Mesenchymal stem cell (in vitro differentiated cells and primary cell): ENCODE results near the gene FRMD4A.

Experiments
- DNase-seq: peaks from one replicate; pipeline ENCODE4 v3.0.0-alpha.2; 2013
- H2AFZ ChIP-seq: one replicate; pipeline ENCODE4 v1.6.1; 2013; ENCODE audit warnings: low read depth, mild to moderate bottlenecking, control low read depth, inconsistent platforms, low read length, moderate library complexity
- H2AK5ac ChIP-seq: 2 replicates; pipeline ENCODE4 v1.6.1; 2013; ENCODE audit warnings: low read length, moderate library complexity, mild to moderate bottlenecking, inconsistent platforms; ENCODE audit not compliant: severe bottlenecking
- H2BK120ac ChIP-seq: one replicate; pipeline ENCODE4 v1.6.1; 2013; ENCODE audit warnings: low read depth, mild to moderate bottlenecking, inconsistent platforms, low read length, moderate library complexity
- H2BK12ac ChIP-seq, 2 experiments: one replicate each; pipeline ENCODE4 v1.6.1; 2013; ENCODE audit warnings: inconsistent platforms in 2 of 2, low read length in 2 of 2, mild to moderate bottlenecking in 2 of 2, moderate library complexity in 2 of 2, control low read depth in 1 of 2
- H2BK15ac ChIP-seq: one replicate; pipeline ENCODE4 v1.6.1; 2013; ENCODE audit warnings: mild to moderate bottlenecking, low read depth, inconsistent platforms; ENCODE audit not compliant: poor library complexity, severe bottlenecking
- H2BK5ac ChIP-seq: 2 replicates; pipeline ENCODE4 v1.6.1; 2013; ENCODE audit warnings: low read depth, mild to moderate bottlenecking, low read length, control low read depth, inconsistent platforms; ENCODE audit not compliant: poor library complexity, severe bottlenecking
- H3K14ac ChIP-seq, 2 experiments: one replicate each; pipeline ENCODE4 v1.6.1; 2013; ENCODE audit warnings: inconsistent platforms in 2 of 2, low read length in 2 of 2, control low read depth in 1 of 2, mild to moderate bottlenecking in 1 of 2, moderate library complexity in 1 of 2
- H3K18ac ChIP-seq, 2 experiments: one replicate each; pipeline ENCODE4 v1.6.1; 2013; ENCODE audit warnings: inconsistent platforms in 2 of 2, low read length in 2 of 2, control low read depth in 1 of 2, low read depth in 1 of 2, mild to moderate bottlenecking in 1 of 2
- H3K23ac ChIP-seq, 2 experiments: one replicate each; pipeline ENCODE4 v1.6.1; 2013; ENCODE audit warnings: inconsistent platforms in 2 of 2, low read length in 2 of 2, mild to moderate bottlenecking in 2 of 2, moderate library complexity in 2 of 2, control low read depth in 1 of 2
- H3K27ac ChIP-seq: 2 replicates; pipeline ENCODE4 v1.5.1; 2013; ENCODE audit warnings: mild to moderate bottlenecking, moderate library complexity, low read length, control low read depth, inconsistent platforms; ENCODE audit not compliant: poor library complexity, severe bottlenecking
- H3K27me3 ChIP-seq, 2 experiments: 2 replicates each; pipeline versions ENCODE4 v1.6.1 to v1.7.0; 2013; ENCODE audit warnings: low read length in 2 of 2, mild to moderate bottlenecking in 2 of 2, moderate library complexity in 2 of 2, control low read depth in 1 of 2, inconsistent platforms in 1 of 2; ENCODE audit not compliant: control insufficient read depth in 1 of 2, insufficient read depth in 1 of 2
- H3K36me3 ChIP-seq, 2 experiments: 2 replicates each; pipeline versions ENCODE4 v1.6.1 to v1.7.0; 2013; ENCODE audit warnings: low read length in 2 of 2, control low read depth in 1 of 2, inconsistent platforms in 1 of 2, low read depth in 1 of 2, mild to moderate bottlenecking in 1 of 2; ENCODE audit not compliant: insufficient read depth in 2 of 2, control insufficient read depth in 1 of 2
- H3K4ac ChIP-seq, 2 experiments: one replicate each; pipeline ENCODE4 v1.6.1; 2013; ENCODE audit warnings: inconsistent platforms in 2 of 2, low read length in 2 of 2, mild to moderate bottlenecking in 2 of 2, moderate library complexity in 2 of 2, control low read depth in 1 of 2, low read depth in 1 of 2
- H3K4me1 ChIP-seq: 2 replicates; pipeline ENCODE4 v1.6.1; 2013; ENCODE audit warnings: low read depth, low read length, control low read depth; ENCODE audit not compliant: control insufficient read depth, insufficient read depth
- H3K4me2 ChIP-seq: 2 replicates; pipeline ENCODE4 v1.6.1; 2013; ENCODE audit warnings: low read length, mild to moderate bottlenecking, inconsistent platforms; ENCODE audit not compliant: poor library complexity, severe bottlenecking
- H3K4me3 ChIP-seq, 2 experiments: 2 replicates each; pipeline versions ENCODE4 v1.5.1 to v1.7.0; 2013; ENCODE audit warnings: low read length in 2 of 2, mild to moderate bottlenecking in 2 of 2, control low read depth in 1 of 2, low read depth in 1 of 2; ENCODE audit not compliant: insufficient read depth in 1 of 2
- H3K79me1 ChIP-seq: replicated peaks from 2 replicates; pipeline ENCODE4 v1.6.1; 2013; ENCODE audit warnings: mild to moderate bottlenecking, control low read depth, low read length, inconsistent platforms; ENCODE audit not compliant: poor library complexity, severe bottlenecking
- H3K9ac ChIP-seq: 2 replicates; pipeline ENCODE4 v1.7.0; 2013; ENCODE audit warnings: mild to moderate bottlenecking, low read length, moderate library complexity
- H3K9me3 ChIP-seq: 2 replicates; pipeline ENCODE4 v1.7.0; 2013; ENCODE audit warnings: mild to moderate bottlenecking, low read length; ENCODE audit not compliant: control insufficient read depth
- H4K8ac ChIP-seq: one replicate; pipeline ENCODE4 v1.6.1; 2013; ENCODE audit warnings: inconsistent platforms, mild to moderate bottlenecking, low read length, moderate library complexity
- H4K91ac ChIP-seq: one replicate; pipeline ENCODE4 v1.6.1; 2013; ENCODE audit warnings: mild to moderate bottlenecking, low read length, inconsistent platforms
- WGBS: methylation state at CpG from one replicate; pipeline ENCODE4 v1.1.7; 2013; ENCODE audit warnings: mixed read lengths; 5-methylcytosine and 5-hydroxymethylcytosine counted together

FRMD4A gene

DNA sequence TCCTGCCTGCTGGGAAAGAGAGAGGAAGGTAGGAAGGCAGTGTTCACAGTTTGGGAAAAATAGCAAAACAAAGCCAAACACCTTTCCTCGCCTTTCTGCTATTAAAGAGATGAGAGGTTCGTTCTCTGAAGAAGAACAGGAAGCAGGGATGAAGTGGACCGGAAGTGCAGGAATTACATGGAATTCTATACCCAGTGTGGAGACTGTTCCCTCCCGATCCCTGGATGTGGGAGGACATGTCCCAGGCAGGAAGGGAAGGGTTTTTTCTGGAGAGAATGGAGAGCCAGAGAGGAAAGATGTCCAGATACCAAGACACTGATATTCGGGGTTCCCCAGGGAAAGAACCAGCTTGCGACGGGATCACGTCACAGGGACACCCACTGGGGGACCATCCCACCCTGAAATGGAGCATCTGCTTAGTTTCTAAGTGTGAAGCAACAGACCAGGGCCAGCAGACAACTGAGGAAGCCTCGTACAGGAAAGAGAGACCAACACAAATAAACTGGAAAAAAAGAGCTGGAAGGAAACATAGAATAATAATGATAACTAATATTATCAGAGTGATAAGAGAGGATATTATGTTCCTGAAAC lies 556.3 kb downstream of the FRMD4A start:
- H3K4me1 ChIP-seq, result peaks cover 14% of the 10 kb centered on the region
- no peak overlapping the region for H2BK5ac ChIP-seq
- no peak overlapping the region for H3K27ac ChIP-seq
- H3K4me2 ChIP-seq, result no peak overlapping the region
- H3K18ac ChIP-seq, result no peak overlapping the region
- H2BK15ac ChIP-seq, result no peak overlapping the region
- peaks cover 0 to 6% of the 10 kb centered on the region in 2 experiments for H3K36me3 ChIP-seq
- peaks cover 16% of the 10 kb centered on the region for H3K79me1 ChIP-seq
- WGBS, result 88% methylated on average over 8 of the region's 9 CpGs
- H3K9me3 ChIP-seq, result no peaks in the 10 kb centered on the region
- no peak overlapping the region for H3K9ac ChIP-seq
- DNase-seq, result no peak
- no peak overlapping the region for H2BK120ac ChIP-seq
- peak overlapping the region; percentile 29 for H4K8ac ChIP-seq
- H2BK12ac ChIP-seq, result no peak overlapping the region
- H3K4me3 ChIP-seq, result no peak overlapping the region
- peak overlapping the region; percentile 94 for H2AK5ac ChIP-seq
- no peak overlapping the region for H2AFZ ChIP-seq
- H3K23ac ChIP-seq, result no peak overlapping the region
- H3K27me3 ChIP-seq, result no peaks in the 10 kb centered on the region
- no peak overlapping the region for H3K14ac ChIP-seq
- H3K4ac ChIP-seq, result no peak overlapping the region
- H4K91ac ChIP-seq, result peak overlapping the region; percentile 11

DNA sequence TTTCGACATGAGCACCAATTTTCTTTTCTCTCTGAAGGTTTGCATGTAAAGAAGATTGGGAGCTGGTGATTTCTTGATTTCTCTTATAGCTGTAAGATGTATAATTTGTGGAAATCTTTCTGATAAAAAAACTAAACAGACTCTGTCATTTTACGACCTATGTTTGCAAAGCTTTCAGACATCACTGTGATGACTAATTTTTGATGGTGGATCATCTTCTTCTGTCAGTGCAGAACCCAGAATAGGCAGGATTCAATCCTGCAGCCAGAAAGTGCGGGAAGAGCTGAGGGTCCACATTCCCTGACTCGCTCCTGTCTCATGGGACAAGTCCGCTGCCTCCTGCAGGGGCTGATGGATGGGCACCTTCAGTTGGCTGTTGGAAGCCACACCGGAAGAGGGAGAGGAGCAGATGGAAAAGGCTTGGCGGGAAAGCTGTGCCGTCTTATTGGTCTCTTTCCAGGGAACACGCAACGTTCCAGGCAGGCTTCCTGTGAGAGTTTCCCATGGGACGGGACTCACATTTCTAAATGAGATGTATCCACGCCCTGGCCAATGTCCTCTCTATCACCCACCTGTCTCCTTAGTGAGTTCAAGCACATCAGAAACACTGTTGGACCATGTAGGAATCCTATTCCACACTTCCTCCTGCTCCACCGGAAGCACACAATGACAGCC lies 557.1 kb downstream of the FRMD4A start:
- Histone ChIP-seq H2BK120ac (no peak overlapping the region), H4K91ac (no peak overlapping the region), H2AFZ (no peak overlapping the region), H3K23ac (no peak overlapping the region), H3K4me1 (peaks cover 14% of the 10 kb centered on the region), H2BK15ac (no peak overlapping the region), H2AK5ac (peak overlapping the region; percentile 3), H3K79me1 (peaks cover 16% of the 10 kb centered on the region), H3K27me3 (no peaks in the 10 kb centered on the region), H3K4me3 (no peak overlapping the region), H2BK5ac (no peak overlapping the region), H4K8ac (no peak overlapping the region), H3K9me3 (no peaks in the 10 kb centered on the region), H3K14ac (no peak overlapping the region), H3K27ac (no peak overlapping the region), H3K18ac (no peak overlapping the region), H3K4ac (no peak overlapping the region), H2BK12ac (no peak overlapping the region), H3K9ac (no peak overlapping the region), H3K36me3 (peaks cover 0 to 6% of the 10 kb centered on the region in 2 experiments), H3K4me2 (no peak overlapping the region)
- no peak for DNase-seq
- 86% methylated on average over 13 of the region's 13 CpGs for WGBS

- Histone ChIP-seq H2BK5ac (no peak overlapping the region), H3K4me2 (no peak overlapping the region), H3K18ac (no peak overlapping the region), H4K8ac (peak overlapping the region; percentile 28), H2AK5ac (no peak overlapping the region), H2BK12ac (no peak overlapping the region), H3K14ac (no peak overlapping the region), H3K4ac (no peak overlapping the region), H3K27me3 (no peaks in the 10 kb centered on the region), H3K9ac (no peak overlapping the region), H2BK15ac (no peak overlapping the region), H3K27ac (no peak overlapping the region), H2BK120ac (no peak overlapping the region), H3K79me1 (peaks cover 14% of the 10 kb centered on the region), H3K4me3 (no peak overlapping the region), H2AFZ (no peak overlapping the region), H3K9me3 (no peaks in the 10 kb centered on the region), H3K23ac (no peak overlapping the region), H4K91ac (no peak overlapping the region), H3K4me1 (peaks cover 16% of the 10 kb centered on the region), H3K36me3 (peaks cover 0 to 6% of the 10 kb centered on the region in 2 experiments)
- no peak for DNase-seq
- WGBS, result 91% methylated on average over 7 of the region's 8 CpGs
Measured at GRCh38 chr10:13773043-13773442, 557.7 kb downstream of the FRMD4A start.

DNA sequence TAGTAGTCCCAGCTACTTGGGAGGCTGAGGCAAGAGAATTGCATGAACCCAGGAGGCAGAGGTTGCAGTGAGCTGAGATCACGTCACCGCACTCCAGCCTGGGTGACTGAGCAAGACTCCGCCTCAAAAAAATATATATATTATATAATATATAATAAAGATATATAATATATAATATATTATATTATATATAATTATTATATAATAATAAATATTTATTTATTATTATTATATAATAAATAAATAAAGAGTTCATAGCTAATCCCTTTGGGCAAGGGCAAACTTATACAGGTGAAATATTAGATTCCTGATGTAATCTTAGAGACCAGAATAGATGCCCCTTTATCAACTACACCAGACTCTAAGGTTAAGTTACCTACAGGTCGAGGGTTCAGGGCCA lies 558.7 kb downstream of the FRMD4A start:
- WGBS, result 97% methylated on average over 1 of the region's 4 CpGs
- H3K9ac ChIP-seq, result no peak overlapping the region
- H3K14ac ChIP-seq, result no peak overlapping the region
- no peak for DNase-seq
- no peak overlapping the region for H2BK5ac ChIP-seq
- H3K27me3 ChIP-seq, result no peaks in the 10 kb centered on the region
- no peak overlapping the region for H3K4me2 ChIP-seq
- H2BK12ac ChIP-seq, result no peak overlapping the region
- H4K8ac ChIP-seq, result no peak overlapping the region
- peaks cover 0 to 6% of the 10 kb centered on the region in 2 experiments for H3K36me3 ChIP-seq
- H4K91ac ChIP-seq, result no peak overlapping the region
- peak overlapping the region; percentile 57 for H2AK5ac ChIP-seq
- no peak overlapping the region for H3K18ac ChIP-seq
- no peak overlapping the region for H3K4me3 ChIP-seq
- H3K9me3 ChIP-seq, result no peaks in the 10 kb centered on the region
- H3K27ac ChIP-seq, result no peak overlapping the region
- H2BK15ac ChIP-seq, result no peak overlapping the region
- peaks cover 12% of the 10 kb centered on the region for H3K79me1 ChIP-seq
- no peak overlapping the region for H2BK120ac ChIP-seq
- H3K23ac ChIP-seq, result no peak overlapping the region
- peaks cover 22% of the 10 kb centered on the region for H3K4me1 ChIP-seq
- no peak overlapping the region for H2AFZ ChIP-seq
- no peak overlapping the region for H3K4ac ChIP-seq
